ENCODE results near the gene KIAA1217. TPM values are rescaled to one million over a fixed set of nuclear protein-coding genes. Genes with fewer than 3 reads are reported as not detected.

The KIAA1217 gene
- total RNA-seq, 1 experiment from 2014 or later: 23.4 TPM

DNA sequence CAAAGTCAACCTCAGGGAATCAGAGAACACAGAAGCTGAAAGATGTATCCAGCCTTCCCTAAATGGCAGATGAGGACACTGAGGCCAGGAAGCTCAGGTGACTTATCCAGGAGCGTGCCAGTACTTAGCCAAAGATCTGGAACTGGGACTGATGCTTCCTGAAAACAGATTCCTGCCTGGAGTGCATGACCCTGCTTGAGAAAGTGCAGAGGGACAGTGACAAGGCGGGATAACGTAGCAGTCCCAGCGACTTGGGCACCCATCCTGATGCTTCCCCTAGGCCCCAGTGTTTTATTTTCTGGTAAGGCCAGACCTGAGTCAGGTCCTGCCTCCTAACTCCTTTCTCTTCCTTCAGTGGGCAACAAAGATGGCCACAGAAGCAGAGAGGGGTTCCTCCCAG is 48.6 kb downstream of the KIAA1217 start (continued):
- TF ChIP-seq ZNF396 (CRISPR knock-in tag; IDR thresholded peaks at IDR 0.05; ENCODE audit: borderline replicate concordance) (no peak), ZSCAN18 (CRISPR knock-in tag; IDR thresholded peaks at IDR 0.05) (no peak), ZBTB21 (CRISPR knock-in tag; IDR thresholded peaks at IDR 0.05; ENCODE audit: borderline replicate concordance) (no peak), NR2C2 (CRISPR knock-in tag; IDR thresholded peaks at IDR 0.05) (no peak)
- TF ChIP-seq, protein P1, sequence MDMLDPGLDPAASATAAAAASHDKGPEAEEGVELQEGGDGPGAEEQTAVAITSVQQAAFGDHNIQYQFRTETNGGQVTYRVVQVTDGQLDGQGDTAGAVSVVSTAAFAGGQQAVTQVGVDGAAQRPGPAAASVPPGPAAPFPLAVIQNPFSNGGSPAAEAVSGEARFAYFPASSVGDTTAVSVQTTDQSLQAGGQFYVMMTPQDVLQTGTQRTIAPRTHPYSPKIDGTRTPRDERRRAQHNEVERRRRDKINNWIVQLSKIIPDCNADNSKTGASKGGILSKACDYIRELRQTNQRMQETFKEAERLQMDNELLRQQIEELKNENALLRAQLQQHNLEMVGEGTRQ (CRISPR knock-in tag; IDR thresholded peaks at IDR 0.05): no peak
- TF ChIP-seq, protein P2, sequence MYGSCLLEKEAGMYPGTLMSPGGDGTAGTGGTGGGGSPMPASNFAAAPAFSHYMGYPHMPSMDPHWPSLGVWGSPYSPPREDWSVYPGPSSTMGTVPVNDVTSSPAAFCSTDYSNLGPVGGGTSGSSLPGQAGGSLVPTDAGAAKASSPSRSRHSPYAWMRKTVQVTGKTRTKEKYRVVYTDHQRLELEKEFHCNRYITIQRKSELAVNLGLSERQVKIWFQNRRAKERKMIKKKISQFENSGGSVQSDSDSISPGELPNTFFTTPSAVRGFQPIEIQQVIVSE (CRISPR knock-in tag; IDR thresholded peaks at IDR 0.05; ENCODE audit: borderline replicate concordance): no peak

GRCh38 chr10:24259365-24260130 is 50.6 kb downstream of the KIAA1217 start:
- ATAC-seq (no peak), DNase-seq (ENCODE audit: low spot score) (no peak)
- Mint-ChIP-seq H3K4me3 (no peak overlapping the region), H3K27me3 (ENCODE audit: low read depth) (no peaks in the 10 kb centered on the region), H3K36me3 (peaks cover 9% of the 10 kb centered on the region; the same call in 1 of the 2 replicates), H3K9me3 (peaks cover 10% of the 10 kb centered on the region; the same call in 1 of the 2 replicates), H3K27ac (peak overlapping the region; percentile 69), H3K4me1 (peaks cover 65% of the 10 kb centered on the region)
- ChIA-PET CTCF (no interaction called here), POLR2A (no interaction called here)
- TF ChIP-seq SOX15 (CRISPR knock-in tag; IDR thresholded peaks at IDR 0.05) (no peak), ZNF671 (CRISPR knock-in tag; IDR thresholded peaks at IDR 0.05) (no peak), GABPB1 (CRISPR knock-in tag; IDR thresholded peaks at IDR 0.05) (no peak), CBFB (CRISPR knock-in tag; IDR thresholded peaks at IDR 0.05; ENCODE audit: low read depth) (no peak), GTF2I (CRISPR knock-in tag; conservative IDR thresholded peaks at IDR 0.05) (no peak), NFYB (CRISPR knock-in tag; conservative IDR thresholded peaks at IDR 0.05; ENCODE audit: low read depth) (no peak), IRF2 (CRISPR knock-in tag; IDR thresholded peaks at IDR 0.05; ENCODE audit: borderline replicate concordance, low read depth) (no peak), CREM (CRISPR knock-in tag; IDR thresholded peaks at IDR 0.05) (no peak), ZNF121 (CRISPR knock-in tag; IDR thresholded peaks at IDR 0.05) (no peak)
- TF ChIP-seq, protein P3, sequence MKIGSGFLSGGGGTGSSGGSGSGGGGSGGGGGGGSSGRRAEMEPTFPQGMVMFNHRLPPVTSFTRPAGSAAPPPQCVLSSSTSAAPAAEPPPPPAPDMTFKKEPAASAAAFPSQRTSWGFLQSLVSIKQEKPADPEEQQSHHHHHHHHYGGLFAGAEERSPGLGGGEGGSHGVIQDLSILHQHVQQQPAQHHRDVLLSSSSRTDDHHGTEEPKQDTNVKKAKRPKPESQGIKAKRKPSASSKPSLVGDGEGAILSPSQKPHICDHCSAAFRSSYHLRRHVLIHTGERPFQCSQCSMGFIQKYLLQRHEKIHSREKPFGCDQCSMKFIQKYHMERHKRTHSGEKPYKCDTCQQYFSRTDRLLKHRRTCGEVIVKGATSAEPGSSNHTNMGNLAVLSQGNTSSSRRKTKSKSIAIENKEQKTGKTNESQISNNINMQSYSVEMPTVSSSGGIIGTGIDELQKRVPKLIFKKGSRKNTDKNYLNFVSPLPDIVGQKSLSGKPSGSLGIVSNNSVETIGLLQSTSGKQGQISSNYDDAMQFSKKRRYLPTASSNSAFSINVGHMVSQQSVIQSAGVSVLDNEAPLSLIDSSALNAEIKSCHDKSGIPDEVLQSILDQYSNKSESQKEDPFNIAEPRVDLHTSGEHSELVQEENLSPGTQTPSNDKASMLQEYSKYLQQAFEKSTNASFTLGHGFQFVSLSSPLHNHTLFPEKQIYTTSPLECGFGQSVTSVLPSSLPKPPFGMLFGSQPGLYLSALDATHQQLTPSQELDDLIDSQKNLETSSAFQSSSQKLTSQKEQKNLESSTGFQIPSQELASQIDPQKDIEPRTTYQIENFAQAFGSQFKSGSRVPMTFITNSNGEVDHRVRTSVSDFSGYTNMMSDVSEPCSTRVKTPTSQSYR (CRISPR knock-in tag; IDR thresholded peaks at IDR 0.05): no peak
- TF ChIP-seq, protein P4, sequence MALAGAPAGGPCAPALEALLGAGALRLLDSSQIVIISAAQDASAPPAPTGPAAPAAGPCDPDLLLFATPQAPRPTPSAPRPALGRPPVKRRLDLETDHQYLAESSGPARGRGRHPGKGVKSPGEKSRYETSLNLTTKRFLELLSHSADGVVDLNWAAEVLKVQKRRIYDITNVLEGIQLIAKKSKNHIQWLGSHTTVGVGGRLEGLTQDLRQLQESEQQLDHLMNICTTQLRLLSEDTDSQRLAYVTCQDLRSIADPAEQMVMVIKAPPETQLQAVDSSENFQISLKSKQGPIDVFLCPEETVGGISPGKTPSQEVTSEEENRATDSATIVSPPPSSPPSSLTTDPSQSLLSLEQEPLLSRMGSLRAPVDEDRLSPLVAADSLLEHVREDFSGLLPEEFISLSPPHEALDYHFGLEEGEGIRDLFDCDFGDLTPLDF (CRISPR knock-in tag; IDR thresholded peaks at IDR 0.05): no peak
- TF ChIP-seq, protein P5, sequence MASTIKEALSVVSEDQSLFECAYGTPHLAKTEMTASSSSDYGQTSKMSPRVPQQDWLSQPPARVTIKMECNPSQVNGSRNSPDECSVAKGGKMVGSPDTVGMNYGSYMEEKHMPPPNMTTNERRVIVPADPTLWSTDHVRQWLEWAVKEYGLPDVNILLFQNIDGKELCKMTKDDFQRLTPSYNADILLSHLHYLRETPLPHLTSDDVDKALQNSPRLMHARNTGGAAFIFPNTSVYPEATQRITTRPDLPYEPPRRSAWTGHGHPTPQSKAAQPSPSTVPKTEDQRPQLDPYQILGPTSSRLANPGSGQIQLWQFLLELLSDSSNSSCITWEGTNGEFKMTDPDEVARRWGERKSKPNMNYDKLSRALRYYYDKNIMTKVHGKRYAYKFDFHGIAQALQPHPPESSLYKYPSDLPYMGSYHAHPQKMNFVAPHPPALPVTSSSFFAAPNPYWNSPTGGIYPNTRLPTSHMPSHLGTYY (CRISPR knock-in tag; IDR thresholded peaks at IDR 0.05): no peak
- TF ChIP-seq, protein P6, sequence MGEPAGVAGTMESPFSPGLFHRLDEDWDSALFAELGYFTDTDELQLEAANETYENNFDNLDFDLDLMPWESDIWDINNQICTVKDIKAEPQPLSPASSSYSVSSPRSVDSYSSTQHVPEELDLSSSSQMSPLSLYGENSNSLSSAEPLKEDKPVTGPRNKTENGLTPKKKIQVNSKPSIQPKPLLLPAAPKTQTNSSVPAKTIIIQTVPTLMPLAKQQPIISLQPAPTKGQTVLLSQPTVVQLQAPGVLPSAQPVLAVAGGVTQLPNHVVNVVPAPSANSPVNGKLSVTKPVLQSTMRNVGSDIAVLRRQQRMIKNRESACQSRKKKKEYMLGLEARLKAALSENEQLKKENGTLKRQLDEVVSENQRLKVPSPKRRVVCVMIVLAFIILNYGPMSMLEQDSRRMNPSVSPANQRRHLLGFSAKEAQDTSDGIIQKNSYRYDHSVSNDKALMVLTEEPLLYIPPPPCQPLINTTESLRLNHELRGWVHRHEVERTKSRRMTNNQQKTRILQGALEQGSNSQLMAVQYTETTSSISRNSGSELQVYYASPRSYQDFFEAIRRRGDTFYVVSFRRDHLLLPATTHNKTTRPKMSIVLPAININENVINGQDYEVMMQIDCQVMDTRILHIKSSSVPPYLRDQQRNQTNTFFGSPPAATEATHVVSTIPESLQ (CRISPR knock-in tag; IDR thresholded peaks at IDR 0.05): no peak
- TF ChIP-seq, protein P7, sequence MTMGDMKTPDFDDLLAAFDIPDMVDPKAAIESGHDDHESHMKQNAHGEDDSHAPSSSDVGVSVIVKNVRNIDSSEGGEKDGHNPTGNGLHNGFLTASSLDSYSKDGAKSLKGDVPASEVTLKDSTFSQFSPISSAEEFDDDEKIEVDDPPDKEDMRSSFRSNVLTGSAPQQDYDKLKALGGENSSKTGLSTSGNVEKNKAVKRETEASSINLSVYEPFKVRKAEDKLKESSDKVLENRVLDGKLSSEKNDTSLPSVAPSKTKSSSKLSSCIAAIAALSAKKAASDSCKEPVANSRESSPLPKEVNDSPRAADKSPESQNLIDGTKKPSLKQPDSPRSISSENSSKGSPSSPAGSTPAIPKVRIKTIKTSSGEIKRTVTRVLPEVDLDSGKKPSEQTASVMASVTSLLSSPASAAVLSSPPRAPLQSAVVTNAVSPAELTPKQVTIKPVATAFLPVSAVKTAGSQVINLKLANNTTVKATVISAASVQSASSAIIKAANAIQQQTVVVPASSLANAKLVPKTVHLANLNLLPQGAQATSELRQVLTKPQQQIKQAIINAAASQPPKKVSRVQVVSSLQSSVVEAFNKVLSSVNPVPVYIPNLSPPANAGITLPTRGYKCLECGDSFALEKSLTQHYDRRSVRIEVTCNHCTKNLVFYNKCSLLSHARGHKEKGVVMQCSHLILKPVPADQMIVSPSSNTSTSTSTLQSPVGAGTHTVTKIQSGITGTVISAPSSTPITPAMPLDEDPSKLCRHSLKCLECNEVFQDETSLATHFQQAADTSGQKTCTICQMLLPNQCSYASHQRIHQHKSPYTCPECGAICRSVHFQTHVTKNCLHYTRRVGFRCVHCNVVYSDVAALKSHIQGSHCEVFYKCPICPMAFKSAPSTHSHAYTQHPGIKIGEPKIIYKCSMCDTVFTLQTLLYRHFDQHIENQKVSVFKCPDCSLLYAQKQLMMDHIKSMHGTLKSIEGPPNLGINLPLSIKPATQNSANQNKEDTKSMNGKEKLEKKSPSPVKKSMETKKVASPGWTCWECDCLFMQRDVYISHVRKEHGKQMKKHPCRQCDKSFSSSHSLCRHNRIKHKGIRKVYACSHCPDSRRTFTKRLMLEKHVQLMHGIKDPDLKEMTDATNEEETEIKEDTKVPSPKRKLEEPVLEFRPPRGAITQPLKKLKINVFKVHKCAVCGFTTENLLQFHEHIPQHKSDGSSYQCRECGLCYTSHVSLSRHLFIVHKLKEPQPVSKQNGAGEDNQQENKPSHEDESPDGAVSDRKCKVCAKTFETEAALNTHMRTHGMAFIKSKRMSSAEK (CRISPR knock-in tag; IDR thresholded peaks at IDR 0.05; ENCODE audit: borderline replicate concordance): no peak
